ENCODE data around the gene UGT1A9.
A peak's percentile ranks its signal among the peaks of the same experiment; 100 is the strongest.
"Not testable (repeated sequence)": the region's sequence is repeated elsewhere in the genome, so short reads cannot be mapped to it uniquely, and the experiment has no call there.

The UGT1A9 gene

DNA sequence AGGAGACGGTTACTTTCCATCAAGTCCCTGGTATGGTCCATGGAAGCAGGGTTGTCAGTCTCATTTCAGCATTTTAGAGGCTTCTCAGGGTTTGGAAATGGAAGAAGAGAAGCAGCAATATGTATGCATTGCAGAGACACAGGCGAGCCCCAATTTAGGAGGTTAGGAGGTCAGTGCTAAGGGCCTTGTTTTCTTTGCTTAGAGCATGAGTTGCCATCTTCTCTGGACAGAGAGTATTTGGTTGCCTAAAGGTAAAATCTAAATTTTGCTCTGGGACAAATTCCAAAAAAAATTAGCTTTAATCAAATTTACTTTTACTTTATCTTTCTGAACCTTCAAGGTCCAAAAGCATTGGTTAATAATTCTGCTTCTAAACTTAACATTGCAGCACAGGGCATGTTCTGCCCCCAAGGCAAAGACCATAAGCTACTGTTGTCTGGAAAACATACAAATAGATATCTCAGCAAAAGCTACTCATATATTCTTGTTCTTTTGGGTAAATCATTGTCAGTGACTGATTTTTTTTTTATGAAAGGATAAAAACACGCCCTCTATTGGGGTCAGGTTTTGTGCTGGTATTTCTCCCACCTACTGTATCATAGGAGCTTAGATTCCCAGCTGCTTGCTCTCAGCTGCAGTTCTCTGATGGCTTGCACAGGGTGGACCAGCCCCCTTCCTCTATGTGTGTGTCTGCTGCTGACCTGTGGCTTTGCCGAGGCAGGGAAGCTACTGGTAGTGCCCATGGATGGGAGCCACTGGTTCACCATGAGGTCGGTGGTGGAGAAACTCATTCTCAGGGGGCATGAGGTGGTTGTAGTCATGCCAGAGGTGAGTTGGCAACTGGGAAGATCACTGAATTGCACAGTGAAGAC lies at the start of gene UGT1A9:
Gene UGT1A9, plus strand, starts transcription at position 609 of the 872 bp plus-strand sequence. Its CDS starts 37 bp downstream, at position 646.
- no peak for DNase-seq (ENCODE audit: extremely low read depth in 1 of 2, low read depth in 1 of 2)

DNA sequence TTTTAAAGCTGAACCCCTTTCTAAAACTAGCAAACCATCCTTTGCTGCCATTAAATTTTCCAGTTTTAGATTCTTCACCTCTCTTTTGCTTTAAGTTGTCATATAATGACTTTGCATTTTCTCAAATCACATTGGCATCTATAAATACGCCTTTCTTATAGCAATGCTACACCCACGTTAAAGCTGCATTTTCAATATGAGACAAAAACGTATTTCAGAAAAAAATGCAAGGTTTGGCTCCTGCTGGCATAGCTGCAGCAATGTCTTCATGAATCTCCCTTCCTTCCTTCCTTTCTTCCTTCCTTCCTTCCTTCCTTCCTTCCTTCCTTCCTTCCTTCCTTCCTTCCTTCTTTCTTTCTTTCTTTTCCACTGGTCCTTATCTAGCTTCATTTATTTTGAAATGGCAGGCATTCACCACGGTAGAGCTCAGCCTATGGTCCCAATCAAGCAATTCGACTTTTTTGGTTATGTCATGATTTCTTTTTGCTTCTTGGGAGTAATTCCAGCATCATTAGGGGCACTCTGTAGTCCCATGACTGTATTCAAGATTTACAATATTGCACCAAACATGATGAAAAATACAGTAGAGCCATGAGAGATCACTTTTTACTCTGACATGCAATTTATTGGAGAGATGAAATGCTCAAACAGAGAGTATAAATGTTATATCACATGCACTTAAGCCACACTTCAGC lies 44.2 kb upstream of the UGT1A9 start:
- no peak for DNase-seq (ENCODE audit: extremely low read depth in 1 of 2, low read depth in 1 of 2)

- DNase-seq (ENCODE audit: extremely low read depth in 1 of 2, low read depth in 1 of 2), result not testable (repeated sequence)
These were observed 35.4 kb upstream of the UGT1A9 start, which contains the start of gene UGT1A10 for GRCh38 chr2:233636306-233636705. Gene UGT1A10 (plus strand): TSS chr2:233636448. CDS start chr2:233636523, 75 bp downstream.

- DNase-seq (ENCODE audit: extremely low read depth in 1 of 2, low read depth in 1 of 2), result no peak
These were observed 32.9 kb upstream of the UGT1A9 start for GRCh38 chr2:233638836-233639235.

- no peak for DNase-seq (ENCODE audit: extremely low read depth in 1 of 2, low read depth in 1 of 2)
These were observed 31.8 kb upstream of the UGT1A9 start for GRCh38 chr2:233639860-233640259.

DNA sequence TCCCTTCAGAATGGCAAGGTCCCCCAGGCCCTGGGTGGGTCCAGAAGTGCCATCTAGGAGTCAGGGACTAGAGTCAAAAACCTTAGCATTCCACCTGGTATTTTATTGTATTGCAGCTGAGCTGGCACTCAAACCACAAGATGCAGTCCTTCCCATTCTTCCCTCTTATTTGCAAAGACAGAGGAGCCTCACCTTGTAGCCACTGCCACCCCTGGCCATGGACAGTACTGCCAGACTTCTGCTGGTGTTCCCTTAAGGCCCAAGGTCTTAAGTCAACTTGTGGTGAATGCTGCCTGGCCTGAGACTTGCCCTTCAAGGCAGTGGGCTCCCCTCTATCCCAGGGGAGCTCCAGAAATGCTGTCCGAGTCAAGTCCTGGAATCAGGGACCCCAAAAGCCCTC lies 28.6 kb upstream of the UGT1A9 start:
- no peak for DNase-seq (ENCODE audit: extremely low read depth in 1 of 2, low read depth in 1 of 2)

GRCh38 chr2:233646033-233646432 lies 25.7 kb upstream of the UGT1A9 start:
- not testable (repeated sequence) for DNase-seq (ENCODE audit: extremely low read depth in 1 of 2, low read depth in 1 of 2)

DNA sequence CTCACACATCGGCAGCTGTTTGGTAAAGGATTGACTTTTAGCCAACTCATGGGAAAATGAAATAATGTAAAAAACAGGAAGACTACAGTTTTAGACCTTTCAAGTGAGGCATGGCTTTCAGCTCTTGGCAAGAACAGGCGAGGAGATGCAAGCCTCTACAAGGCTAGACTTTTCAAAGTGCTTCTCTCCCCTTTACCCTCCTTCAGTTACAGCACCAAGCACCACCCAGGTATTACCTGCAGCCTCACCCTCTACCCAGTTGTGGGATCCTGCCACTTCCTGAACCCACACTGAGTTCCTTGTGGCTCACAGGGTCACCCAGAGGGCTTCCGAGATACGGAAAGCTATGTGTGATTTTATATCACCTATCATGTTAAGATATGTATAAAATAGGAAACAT lies 20.7 kb upstream of the UGT1A9 start:
- no peak for DNase-seq (ENCODE audit: extremely low read depth in 1 of 2, low read depth in 1 of 2)

DNA sequence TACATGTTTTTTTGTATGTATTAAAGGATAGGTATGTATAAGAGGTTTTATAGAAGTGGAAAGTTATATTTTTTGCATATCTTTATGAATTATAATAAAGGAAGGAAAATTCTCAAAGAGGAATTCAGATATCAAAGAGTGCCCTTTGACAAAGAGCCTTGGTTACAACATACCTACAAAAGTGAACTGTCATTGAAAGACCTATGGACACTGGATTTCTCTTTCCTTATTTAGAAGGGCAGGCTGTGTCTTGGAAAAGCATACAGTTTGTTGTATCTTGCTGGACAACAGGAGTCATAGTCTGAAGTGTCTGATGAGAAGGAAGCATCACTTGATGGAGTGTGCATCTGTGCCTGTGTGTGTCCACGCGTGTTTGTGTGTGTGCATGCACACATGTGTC lies 20.3 kb upstream of the UGT1A9 start:
- DNase-seq (ENCODE audit: extremely low read depth in 1 of 2, low read depth in 1 of 2), result no peak

- DNase-seq (ENCODE audit: extremely low read depth in 1 of 2, low read depth in 1 of 2), result no peak
These were observed 17.2 kb upstream of the UGT1A9 start for GRCh38 chr2:233654501-233654900.

GRCh38 chr2:233655043-233655442 lies 16.7 kb upstream of the UGT1A9 start:
- DNase-seq (ENCODE audit: extremely low read depth in 1 of 2, low read depth in 1 of 2), result no peak

- DNase-seq (ENCODE audit: extremely low read depth in 1 of 2, low read depth in 1 of 2), result not testable (repeated sequence)
These were observed 15.8 kb upstream of the UGT1A9 start for GRCh38 chr2:233655943-233656342.

DNA sequence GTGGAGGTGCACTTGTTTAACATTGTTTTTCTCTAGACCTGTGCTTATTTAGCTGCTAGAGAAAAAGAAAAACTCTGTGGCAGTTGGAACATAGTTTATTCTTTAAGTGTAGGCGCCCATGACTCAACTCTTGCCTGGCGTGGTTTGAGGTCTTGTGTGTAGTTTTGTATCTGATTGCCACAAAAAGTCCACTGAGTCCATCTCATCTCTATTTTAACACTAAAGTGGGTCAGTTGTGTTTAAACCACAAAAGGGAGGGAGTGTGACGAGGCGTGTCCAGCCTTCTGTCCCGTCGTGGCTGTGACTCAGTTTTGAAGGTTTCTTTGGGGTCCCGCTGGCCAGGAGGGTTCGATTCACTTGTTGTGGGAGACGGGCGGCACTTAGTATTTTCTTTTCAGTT lies 15.3 kb upstream of the UGT1A9 start:
- peak in 1 of 2 donors; percentile 9 for DNase-seq (ENCODE audit: extremely low read depth in 1 of 2, low read depth in 1 of 2)

DNA sequence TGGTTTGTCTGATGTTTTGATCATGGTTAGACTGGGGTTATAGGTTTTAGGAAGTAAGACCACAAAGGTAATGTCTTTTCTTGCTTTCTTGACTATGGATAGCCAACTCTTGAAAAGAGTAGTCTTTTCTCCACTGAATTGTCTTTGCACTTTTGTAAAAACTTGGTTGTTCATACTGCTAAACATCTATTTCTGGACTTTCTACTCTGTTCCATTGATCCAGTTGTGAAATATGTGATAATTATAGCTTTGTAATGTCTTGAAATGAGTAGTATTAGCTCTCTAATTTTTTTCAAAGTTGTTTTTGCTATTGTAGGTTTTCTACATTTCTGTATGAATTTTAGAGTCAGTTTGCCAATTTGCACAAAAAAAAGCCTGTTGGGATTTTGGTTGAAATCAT lies 13.1 kb upstream of the UGT1A9 start:
- no peak for DNase-seq (ENCODE audit: extremely low read depth in 1 of 2, low read depth in 1 of 2)

GRCh38 chr2:233663911-233664310 lies 7.8 kb upstream of the UGT1A9 start:
- no peak for DNase-seq (ENCODE audit: extremely low read depth in 1 of 2, low read depth in 1 of 2)

- DNase-seq (ENCODE audit: extremely low read depth in 1 of 2, low read depth in 1 of 2), result no peak
These were observed 3.0 kb upstream of the UGT1A9 start for GRCh38 chr2:233668605-233669260.

DNA sequence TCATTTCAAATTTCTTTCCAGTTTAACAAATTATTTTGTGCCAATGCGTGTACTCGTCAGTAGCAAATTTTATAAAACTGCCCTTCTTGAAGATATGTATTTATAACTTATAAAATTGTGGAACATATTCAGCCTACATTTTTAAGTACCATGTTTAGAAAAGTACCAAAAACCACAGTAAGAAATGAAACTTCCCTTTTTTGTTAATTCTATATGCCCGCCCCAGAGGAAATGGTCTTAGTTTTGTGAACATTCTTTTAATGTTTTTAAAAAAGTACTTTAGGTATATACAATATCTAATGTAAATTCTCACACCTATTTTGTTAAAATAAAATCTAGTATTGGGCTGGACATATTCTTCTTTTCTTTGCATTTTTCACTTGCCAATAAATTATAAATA lies 1.2 kb downstream of the UGT1A9 start:
- DNase-seq (ENCODE audit: extremely low read depth in 1 of 2, low read depth in 1 of 2), result no peak

DNA sequence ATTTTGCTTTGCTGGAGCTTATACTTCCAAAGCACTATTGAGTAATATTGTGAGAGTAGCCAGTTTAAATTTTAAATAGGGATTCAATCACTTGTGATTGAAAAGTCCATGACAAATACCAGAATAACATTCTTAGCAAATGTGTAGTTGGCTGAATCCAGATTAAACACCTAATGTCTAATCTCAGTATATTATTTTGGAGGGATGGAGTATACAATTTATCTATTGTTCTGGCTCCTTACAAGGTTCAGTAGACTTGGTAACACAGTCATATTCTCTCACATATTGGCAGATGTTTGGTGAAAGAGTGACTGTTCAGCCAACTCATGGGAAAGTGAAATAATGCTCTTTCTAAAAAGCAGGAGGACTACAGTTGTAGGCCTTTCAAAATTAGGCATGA lies 2.2 kb downstream of the UGT1A9 start:
- no peak for DNase-seq (ENCODE audit: extremely low read depth in 1 of 2, low read depth in 1 of 2)

DNA sequence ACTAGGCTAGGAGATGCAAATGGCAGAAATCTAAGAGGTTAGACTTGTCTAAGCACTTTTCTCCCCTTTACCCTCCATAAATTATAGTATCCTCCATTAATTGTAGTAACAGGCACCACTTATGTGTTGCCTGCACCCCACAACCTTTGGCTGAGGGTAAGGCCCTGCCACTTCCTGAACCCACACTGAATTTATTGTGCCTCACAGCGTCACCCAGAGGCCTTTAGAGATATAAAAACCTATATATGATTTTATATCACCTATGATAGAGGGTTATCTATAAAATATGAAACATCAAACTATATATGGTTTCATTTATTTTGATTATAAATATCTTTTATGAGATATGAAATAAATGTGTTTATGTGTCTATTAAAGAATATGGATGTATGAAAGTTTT lies 2.6 kb downstream of the UGT1A9 start:
- no peak for DNase-seq (ENCODE audit: extremely low read depth in 1 of 2, low read depth in 1 of 2)

GRCh38 chr2:233674995-233675394 lies 3.3 kb downstream of the UGT1A9 start:
- no peak for DNase-seq (ENCODE audit: extremely low read depth in 1 of 2, low read depth in 1 of 2)

DNA sequence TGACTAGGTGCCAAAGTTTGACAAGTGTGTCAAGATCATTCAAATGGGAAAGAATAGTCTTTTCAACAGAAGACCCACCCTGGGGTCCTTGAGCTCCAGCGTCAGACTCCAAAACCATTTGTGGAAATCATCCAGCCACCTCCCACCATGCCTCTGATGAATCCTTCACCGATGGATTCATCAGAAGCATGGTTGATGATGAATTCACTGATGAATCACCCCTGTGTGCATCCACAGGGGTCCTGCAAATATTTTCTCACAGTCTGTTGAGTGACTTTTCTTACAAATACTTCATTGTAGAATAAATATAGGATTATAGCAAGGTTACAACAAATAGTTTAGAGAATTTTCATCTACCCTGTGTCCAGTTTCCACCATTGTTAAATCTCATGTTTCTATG lies 4.3 kb downstream of the UGT1A9 start:
- DNase-seq (ENCODE audit: extremely low read depth in 1 of 2, low read depth in 1 of 2), result no peak

GRCh38 chr2:233679196-233679595 lies 7.5 kb downstream of the UGT1A9 start:
- no peak for DNase-seq (ENCODE audit: extremely low read depth in 1 of 2, low read depth in 1 of 2)

All from stimulated activated CD8-positive, alpha-beta memory T cell treated with anti-CD3 and anti-CD28 coated beads, Interleukin-7, amount 100 ng/mL, for 48 hours (primary cell).